Right renal cortex interstitium (tissue), 3 donors: ENCODE data around the gene MACROD2. TPM values are rescaled to one million over a fixed set of nuclear protein-coding genes. Genes with fewer than 3 reads are reported as not detected.

Source experiments
- DNase-seq, 3 donors: peaks; one replicate each; pipeline ENCODE4 v3.0.0-alpha.2; 2013; ENCODE audit warnings: low read depth in 3 of 3, low spot score in 2 of 3
- polyA plus RNA-seq, 3 donors: library from polyadenylated mRNA; unstranded; fragments of 120-200 nt; gene quantifications; one replicate each; pipeline ENCODE4 v1.2.1, GENCODE V29; 2013; ENCODE audit not compliant: insufficient read length in 3 of 3

MACROD2 gene
- polyA plus RNA-seq, 3 donors: 14.4 to 15.6 (median 14.5) TPM

DNA sequence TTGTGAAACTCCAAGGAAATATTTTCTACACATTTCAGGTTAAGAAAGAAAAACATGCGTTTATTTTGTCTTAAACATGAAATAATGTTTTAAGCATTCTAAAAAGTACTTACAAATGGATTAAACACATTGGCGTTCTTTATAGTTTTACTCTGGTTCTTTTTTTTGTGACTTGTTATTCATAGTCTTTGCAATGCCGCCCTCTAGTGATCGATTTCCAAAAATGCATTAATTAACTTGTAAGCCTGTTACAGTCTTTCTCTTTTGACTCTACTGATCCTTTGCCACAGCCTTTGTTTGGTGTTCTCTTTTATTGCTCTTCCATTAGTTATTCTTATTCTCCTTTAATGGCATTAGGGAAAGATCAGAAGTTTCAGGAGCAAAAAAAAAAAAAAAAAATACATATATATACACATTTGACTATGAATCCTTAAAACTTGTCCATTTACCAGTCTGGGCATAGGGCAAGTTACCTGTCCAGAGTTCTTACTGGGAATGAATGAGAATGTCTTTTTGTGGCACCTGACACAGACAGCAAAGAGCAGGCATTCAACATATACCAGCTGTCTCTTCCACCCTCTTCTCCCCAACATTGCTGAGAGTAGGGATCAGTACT, 59.9 kb downstream of the MACROD2 start:
- DNase-seq: peak; percentile 41 to 55 (median 54)

DNA sequence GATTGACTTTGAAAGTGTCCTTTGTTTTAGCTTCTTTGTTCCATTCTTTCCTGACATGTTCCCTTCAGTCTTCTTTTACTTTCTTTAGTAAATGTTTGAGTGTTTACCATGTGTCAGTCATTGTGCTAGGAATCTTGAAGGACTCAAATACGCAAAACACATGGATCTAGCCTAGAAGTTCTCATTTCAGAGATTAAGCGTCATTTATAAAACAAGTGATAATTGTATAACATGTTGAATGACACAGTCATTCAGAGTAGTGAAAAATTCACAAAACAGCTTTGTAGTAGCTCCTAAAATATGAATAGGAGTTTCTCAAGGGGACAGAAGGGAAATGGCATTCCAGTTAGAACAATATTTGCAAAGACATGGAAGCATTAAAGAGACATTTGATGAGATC, 66.9 kb downstream of the MACROD2 start:
- no peak for DNase-seq

DNA sequence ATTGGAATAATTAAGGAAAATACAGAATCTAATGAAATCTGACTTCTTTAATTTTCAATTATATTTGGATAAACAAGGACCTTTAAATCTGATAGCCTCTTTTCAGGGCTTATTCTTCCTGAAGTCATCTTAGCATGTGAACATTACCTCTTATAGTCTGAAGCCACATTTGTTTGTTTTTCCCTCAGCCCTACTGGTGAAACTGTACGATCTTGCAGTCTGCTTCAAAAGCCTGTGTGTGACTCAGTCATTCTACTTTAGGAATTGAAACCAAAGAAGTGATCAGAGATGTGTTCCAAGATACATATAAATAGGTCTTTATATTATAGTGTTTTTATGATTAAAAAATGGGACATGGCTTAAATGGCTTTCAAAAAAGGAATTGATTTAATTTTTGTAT, 67.5 kb downstream of the MACROD2 start:
- DNase-seq: no peak

- no peak for DNase-seq
Observed at GRCh38 chr20:14064333-14064732, 69.0 kb downstream of the MACROD2 start.

GRCh38 chr20:14064921-14065320, 69.6 kb downstream of the MACROD2 start:
- no peak for DNase-seq

DNA sequence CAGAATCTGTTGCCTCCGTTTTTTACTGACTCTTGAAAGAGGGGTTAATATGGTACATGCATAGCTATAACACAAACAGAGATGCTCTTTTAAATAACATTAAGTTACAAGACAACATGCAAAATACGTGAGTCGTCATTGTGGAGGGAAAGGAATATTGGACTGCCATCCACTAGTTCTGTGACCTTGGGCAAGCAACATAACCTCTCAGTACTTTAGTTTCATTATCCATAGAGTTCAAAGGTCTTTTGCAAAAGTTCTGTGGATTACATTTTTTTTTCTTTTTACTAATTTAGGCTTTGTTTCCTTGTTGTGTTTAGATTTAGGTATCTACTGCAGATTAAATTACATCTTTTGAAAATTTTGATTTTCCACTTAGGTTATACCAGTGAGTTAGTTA, 70.5 kb downstream of the MACROD2 start:
- DNase-seq: no peak

GRCh38 chr20:14067603-14068002, 72.3 kb downstream of the MACROD2 start:
- DNase-seq: no peak

DNA sequence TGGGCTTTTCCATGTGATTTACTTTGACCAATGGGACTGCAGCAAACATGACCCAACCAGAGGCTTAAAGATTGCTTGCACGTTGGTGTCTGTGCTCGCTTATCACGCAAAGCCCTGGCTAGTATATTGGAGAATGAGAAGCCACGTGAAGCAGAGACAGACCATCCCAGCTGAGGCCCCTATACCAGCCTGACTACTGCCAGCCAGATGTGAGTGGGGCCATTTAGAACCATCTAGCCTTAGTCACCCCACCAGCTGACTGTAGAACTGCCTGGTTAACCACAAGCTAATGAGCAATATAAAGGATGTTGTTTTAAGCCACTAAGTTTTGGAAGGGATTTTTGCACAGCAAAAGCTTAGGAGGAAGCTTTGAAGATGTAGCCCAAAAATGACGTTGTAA, 74.5 kb downstream of the MACROD2 start:
- DNase-seq: no peak

GRCh38 chr20:14093652-14094051, 98.3 kb downstream of the MACROD2 start:
- no peak for DNase-seq

DNA sequence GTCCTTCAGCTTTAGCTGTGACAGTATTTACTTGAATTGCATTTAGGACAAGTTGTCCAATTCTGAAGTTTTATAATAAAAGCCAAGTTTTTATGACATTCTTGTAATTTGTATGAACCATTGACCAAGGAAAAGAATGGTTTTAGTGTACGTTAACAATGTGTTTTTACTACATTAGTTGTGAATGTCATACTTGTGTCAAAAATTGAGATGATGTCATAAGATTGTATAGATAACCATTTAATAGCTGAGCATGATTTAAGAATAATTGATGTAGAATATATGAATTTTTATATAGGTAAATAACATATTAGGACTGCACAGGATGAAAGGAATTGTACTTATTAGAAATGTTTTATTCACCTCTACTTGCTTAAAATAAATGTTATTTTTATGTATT, 102.9 kb downstream of the MACROD2 start:
- DNase-seq: no peak

DNA sequence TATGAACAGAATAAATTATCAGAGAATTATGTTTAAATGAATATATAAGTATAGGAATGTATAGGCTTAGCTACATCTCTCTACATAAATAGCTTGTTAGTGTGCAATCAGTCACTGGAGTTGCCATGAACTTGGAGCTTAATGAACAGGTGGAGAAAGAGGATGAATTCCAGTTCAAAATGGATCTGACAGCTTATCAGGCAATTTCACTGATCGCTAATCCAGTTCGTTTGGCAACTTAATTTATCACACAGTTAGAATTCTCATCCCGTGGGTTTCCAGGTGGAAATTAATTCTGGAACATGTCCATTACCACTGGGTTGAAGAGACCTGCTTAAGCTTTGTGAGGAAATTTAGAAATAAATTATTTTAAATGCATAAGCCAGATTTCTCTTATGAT, 118.1 kb downstream of the MACROD2 start:
- no peak for DNase-seq

DNA sequence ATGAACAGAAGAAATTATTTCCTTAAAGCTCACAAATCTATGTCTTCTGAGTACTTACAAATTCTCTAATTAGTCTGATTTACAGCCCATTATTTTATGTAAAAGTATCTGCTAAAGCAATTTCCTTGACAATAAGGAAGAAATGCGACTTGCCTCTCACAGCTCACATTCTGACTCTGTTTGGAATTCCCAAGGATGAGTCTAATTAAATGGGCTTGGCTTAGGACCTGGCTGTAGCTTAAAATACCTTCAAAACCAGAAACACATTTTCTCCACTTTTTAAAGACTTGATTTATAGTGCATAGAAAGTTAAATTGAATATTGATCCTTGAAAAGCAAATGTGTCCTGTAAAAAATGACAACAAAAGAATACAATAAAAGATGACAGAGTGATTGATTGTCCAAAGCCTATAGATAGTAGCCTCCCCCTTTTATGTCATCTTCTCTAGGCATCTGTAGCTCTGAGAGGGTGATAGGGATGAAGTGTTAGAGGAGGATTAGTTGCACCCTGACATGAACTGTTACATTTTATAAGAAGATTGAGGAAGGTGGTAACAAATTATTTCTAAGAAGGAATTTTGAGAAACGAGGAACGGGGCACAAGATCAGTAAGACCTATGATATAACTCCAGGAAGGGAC, 118.9 kb downstream of the MACROD2 start:
- DNase-seq: no peak

- DNase-seq: no peak
Observed at GRCh38 chr20:14116037-14116436, 120.7 kb downstream of the MACROD2 start.

DNA sequence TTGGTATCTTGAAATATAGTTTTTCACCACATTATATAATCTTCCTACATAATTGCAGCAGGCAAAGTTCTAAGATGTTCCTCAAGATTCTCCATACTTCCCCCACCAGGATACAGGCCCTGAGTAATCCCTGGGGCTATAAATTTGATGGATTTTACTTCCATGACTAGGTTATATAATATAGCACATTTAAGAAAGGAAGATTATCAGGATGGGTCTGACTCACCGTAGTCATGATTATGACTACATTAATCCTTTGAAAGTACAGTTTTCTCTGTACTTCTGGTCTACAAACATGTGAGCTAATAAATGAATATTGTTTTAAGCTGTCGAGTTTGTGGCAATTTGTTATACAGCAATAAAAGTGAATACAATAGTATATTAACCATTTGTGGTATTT, 122.5 kb downstream of the MACROD2 start:
- no peak for DNase-seq

DNA sequence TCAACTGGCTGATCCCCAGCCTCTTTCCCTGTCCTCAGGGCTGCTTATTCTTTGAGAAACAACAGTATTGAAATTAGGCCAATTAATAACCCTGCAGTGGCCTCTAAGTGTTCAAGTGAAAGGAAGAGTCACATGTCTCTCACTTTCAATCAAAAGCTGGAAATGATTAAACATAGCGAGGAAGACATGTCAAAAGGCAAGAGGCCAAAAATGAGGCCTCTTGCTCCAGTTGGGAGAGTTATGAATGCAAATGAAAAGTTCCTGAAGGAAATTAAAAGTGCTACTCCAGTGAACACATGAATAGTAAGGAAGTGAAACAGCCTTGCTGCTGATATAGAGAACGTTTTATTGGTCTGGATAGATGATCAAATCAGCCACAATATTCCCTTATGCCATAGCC, 131.5 kb downstream of the MACROD2 start:
- DNase-seq: no peak

DNA sequence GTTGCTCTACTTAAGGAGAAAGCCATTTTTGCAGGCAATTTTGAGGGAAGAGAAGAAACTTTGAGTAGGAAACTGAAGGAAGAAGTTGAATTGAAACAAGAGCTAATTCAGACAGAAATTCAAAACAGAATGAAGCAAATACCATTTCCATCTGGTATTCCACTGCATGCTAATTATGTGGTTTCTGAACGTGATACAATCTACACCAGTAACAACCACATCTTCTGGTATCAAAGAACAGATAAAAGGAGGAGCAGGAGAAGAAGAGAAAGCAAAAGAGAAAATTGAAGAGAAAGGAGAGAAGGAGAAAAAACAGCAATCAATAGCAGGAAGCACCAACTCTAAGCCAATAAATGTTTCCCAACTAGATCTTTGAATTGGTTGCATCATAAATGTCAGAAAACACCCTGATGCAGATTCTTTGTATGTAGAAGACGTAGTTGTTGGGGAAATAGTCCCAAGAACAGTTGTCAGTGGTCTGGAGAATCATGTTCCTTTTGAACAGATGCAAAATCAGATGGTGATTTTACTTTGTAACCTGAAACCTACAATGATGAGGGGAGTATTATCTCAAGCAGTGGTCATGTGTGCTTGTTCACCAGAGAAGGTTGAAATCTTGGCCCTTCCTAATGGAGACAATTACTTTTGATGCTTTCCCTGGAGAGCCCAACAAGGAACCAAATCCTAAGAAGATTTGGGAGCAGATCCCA, 132.4 kb downstream of the MACROD2 start:
- no peak for DNase-seq

DNA sequence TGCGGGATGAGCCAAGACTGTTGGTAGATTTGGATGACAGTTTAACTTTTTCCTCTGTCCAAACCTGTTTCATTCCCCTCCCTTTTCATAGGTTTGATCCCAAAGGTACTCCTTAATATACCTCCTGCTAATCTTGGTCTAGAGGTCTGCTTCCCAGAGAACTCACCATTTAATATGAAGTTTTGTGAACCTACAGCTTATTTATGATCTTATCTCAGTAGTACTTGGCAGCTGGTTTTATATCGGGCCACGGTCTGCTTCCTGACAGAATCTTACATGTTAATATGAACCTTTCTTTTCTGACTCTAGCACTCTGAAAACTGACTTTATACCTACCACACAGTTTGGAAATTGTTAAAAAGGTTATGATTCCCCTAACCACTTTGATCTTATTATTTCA, 138.7 kb downstream of the MACROD2 start:
- no peak for DNase-seq

DNA sequence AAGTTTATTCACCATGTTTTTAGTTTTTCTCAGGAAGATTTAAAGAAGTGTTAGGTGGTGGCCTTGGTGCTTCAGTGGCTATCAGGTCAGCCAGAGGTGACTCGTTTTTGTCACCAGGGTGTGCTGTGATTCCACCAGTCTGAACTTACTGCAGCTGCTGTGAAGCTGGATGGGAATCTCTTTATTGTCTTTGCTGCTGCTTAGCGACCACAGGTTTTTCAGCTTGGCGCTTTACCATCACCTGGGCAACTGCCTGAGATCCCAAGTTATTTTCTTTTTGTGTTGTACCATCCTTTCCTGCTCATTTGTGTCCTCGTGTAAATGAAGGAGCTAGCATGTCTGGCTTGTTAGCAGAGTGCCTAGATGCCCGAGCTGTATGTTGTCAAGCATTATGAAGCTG, 146.9 kb downstream of the MACROD2 start:
- DNase-seq: peak; percentile 29 to 57 (median 56)

- no peak for DNase-seq
Observed at GRCh38 chr20:14142964-14143627, 147.8 kb downstream of the MACROD2 start.

DNA sequence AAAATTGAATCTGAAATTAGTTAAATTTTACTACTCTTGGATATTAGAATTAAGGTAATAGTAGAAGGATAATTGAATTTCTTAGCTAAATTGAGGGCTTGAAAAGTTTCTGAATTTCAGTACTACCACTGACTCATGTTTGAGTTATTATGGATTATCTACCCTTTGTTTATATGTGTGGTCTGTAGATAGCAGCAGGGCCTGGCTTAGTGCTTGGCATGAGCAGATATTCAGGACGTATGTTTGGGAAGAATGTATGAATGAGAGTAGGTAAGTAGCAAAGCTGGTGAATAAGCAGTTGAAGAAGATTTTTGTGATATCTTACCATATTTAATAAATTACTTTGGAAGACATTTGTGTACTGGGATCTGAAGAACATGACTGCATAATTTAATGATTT, 152.7 kb downstream of the MACROD2 start:
- no peak for DNase-seq

DNA sequence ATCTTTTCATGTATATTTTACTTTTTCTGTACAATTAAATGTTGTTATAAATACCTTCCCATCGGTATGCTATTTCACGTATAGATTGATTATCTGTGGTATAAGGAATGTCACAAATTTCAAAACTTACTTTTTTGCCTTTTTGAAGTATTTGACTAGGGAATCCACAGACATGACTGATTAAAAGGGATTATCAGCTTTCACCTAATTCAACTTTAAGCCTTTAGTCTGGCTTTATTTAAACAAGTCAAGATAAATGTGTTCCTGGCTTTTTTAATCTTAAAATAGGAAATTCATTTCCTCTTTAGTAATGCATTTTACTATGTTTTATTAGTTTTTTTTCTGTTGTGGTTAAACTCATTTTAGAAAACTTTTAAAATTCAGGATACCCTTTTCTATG, 160.0 kb downstream of the MACROD2 start:
- DNase-seq: no peak

DNA sequence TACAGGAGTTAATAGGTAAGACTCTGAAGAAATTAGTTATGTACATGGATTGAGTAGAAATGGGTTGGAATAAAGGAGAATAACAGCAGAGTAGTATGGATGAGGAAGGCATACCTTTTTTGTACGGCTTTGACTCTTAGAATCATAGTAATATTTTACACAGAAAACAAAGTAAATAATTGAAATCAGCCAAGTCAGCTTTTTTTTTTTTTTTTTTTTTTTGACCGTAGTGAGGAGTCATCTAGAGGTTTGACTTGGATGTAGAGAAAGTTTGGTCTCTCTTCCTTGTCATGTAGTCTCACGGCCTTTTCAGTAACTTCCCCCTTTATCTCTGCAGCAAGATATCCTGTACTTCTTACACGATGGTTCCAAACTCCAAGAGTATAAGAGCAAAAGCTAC, 183.2 kb downstream of the MACROD2 start:
- DNase-seq: no peak
